Fibroblast of skin of back (primary cell): ENCODE data around the gene MTG2.
A peak's percentile ranks its signal among the peaks of the same experiment; 100 is the strongest.

Experiments
- DNase-seq: peaks from one replicate; pipeline ENCODE4 v3.0.0-alpha.2; 2013

The MTG2 gene

DNA sequence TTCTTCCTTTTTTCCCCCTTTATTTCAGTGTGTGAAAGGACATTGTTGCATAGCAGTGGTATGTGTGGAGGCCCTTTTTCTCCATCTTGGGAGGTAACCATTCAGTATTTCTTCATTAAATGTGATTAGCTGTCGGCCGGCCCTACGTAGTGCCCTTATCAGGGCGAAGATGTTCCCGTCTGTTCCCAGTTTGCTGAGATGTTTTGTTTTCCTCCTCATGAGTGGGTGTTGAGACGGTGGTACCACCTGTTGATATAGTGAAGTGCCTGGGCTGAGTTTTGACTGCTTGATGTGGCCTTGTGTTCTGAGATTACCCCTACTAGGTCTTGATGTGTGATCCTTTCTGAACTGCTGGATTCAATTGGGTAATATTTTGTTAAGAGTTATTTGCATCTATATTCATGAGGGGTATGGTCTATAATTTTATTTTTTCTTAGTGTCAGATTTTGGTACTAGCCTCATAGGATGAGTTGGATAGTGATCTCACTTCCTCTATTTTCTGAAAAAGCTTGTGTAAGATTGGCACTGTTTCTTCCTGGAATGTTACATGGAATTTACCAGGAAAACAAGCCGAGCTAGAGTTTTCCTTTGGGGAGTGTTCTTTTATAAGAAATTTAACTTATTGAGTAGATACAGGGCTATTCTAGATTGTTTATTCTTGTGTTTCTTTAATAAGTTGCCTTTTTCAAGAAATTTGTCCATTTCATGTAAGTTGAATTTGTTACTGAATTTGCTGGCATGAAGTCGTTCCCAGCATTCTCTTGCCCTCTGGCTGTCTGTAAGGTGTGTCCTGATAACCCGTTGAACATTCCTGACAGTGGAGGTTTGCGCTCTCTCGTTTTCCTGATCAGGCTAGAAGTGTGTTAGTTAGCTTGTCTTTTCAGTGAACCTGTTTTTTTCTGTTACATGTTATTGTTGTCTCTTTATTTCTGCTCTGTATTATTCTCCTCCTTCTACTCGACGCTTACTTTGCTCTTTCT, 4.3 kb downstream of the MTG2 start:
- DNase-seq = peak; percentile 37

DNA sequence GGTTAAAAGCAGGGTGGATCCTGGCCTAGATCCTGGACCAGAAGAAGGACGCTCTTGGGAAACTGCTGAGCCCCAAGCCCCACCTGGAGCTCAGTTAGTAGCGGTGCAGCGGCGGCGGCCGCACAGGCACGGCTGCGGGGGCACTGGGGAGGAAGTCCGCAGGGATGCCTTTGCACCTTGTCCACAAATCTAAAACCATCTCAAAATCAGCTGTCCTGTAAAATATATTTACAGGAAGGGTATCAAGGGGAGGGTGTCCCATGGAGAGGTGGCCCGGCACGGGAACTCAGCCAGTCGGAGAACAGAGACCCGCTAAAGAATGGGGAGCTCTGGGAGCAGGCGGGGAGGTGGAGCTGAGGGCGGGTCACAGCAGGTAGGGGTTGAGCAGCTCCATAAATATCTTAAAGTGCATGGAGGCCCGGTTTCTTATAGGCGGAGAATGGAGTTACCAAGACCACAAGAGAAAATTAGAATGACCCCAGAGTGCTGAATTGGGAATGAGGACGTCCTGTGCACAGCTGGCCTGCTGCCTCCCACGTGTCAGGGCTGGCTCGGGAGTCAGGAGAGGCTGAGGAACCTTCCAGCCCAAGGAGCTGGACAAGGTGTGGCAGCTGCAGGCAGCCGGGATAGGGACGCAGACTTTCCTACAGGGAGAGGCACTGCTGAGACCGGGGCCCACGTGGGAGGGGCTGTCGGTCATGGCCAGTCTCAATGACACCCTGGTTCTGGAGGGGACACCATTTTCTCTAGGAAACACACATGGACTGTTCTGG, 8.0 kb downstream of the MTG2 start:
- no peak for DNase-seq

DNA sequence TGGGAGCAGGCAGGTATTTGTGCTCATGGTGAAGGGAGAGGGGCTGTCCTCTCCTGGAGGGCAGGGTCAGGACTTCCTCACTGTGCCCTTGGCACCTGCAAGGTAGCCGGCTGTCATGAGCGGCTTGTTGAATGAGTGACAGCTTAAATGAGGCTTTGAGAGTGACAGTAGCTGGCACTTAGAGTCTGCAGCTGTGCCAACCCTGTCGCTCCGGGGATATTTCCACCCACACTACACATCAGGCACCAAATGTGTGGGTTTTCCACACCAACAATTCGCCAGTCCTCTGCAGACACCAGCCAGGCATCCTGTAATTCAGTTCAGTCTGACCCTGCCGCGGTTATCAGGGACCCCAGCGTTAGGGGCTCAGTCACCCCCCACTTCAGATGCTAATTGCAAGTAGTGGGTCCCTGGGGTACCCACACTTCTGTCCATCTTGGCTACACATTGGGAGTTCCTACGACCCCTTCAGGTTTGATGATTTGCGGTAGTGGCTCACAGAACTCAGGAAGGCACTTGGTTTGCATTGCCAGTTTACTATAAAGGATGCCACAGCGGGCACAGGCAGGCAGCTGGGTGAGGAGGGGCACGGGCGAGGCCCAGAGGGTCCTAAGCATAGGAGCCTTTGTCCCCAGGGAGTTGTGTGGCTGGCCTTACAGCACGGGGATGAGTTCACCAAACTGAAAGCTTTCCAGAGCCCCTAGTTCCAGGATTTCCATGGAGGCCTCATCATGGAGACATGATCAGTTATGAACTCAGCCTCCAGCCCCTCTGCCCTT, 9.1 kb downstream of the MTG2 start:
- no peak for DNase-seq

DNA sequence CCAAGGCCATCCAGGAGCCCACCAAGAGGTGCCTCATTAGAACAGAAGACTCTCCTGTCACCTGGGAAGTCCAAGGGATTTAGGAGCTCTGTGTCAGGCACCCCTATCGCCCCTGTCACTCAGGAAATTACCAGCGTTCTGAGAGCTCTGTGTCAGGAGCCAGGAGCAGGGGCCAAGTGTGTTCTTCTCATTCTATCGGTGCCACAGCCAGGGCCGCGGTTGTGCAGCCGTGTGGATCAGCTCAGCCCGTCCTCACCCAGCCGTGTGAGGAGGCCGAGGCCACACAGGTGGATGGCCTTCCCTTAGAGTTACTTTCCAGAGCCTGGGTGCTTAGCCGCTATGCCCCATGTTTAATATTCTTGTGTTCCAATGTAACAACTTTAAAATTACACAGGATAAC, 9.8 kb downstream of the MTG2 start:
- no peak for DNase-seq

DNA sequence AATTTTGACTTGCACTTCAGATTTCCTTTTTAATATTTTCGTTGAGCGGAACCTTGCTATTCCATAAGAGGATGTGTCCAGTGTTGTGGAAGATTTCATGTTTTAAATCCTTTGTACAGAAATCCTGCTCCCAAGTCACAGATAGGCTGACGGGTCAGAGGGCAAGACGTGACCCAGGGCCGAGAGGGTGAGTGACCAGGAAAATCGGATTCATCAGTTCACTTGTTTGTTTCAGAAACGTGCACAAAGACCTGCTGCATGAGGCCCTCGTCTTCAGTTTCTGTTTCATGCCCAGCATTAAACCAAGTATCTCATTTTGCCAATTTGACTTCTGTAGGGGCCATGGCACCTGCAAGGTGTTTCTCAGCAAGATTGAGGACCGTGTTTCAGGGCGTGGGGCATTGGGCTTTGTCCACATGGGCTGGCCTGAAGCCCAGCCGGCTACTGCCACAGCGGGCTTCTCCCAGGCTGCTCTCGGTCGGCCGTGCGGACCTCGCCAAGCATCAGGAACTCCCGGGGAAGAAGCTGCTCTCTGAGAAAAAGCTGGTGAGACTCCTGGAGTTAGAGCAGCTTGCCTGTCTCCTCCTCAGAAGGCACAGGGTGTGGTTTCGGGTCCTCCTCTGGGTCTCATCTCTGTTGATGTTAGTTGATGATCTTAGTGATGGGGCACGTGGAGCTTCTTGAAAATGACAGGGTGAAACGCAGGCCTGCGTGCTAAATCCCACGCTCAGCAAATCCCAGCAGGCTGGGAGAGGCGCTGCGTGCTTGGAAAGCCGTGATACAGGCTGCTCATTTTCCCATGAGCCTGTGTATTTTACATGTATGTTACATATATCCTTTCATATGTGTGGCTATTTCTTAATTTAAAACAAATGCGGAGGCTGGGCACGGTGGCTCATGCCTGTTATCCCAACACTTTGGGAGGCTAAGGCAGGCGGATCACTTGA, 10.5 kb downstream of the MTG2 start:
- no peak for DNase-seq

DNA sequence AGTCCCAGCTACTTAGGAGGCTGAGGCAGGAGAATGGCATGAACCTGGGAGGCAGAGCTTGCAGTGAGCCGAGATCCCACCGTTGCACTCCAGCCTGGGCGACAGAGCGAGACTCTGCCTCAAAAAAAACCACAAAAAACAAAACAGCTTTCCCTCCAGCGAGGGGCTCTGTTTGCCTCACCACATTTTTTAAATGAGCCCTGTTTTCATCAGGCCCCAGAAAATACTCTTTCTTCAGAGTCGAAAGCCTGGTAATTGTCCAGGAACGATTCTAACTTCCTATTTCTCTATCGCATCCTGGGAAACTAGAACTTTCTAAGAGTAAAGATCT, 12.2 kb downstream of the MTG2 start:
- DNase-seq = no peak

DNA sequence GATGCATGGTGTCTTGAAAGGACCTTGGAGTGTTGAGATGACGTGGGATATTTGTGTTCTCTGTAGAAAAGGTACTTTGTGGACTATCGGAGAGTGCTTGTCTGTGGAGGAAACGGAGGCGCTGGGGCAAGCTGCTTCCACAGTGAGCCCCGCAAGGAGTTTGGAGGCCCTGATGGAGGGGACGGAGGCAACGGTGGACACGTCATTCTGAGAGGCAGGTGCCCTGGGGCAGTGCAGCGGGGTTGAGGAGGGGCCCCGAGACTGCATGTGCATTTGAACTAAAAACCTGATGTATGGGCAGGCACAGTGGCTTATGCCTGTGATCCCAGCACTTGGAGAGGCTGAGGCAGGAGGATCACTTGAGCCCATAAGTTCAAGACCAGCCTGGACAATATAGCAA, 12.9 kb downstream of the MTG2 start:
- DNase-seq = no peak

DNA sequence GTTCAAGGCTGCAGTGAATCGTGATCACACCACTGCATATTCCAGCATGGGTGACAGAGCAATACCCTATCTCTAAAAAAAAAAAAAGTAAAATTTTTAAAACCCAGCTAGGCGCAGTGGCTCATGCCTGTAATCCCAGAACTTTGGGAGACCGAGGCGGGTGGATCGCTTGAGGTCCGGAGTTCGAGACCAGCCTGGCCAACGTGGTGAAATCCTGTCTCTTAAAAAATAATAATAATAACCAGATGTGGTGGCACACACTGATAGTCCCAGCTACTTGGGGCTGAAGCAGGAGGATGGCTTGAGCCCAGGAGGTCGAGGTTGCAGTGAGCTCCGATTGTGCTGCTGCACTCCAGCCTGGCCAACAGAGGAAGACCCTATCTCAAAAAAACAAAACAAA, 13.5 kb downstream of the MTG2 start:
- DNase-seq = no peak

DNA sequence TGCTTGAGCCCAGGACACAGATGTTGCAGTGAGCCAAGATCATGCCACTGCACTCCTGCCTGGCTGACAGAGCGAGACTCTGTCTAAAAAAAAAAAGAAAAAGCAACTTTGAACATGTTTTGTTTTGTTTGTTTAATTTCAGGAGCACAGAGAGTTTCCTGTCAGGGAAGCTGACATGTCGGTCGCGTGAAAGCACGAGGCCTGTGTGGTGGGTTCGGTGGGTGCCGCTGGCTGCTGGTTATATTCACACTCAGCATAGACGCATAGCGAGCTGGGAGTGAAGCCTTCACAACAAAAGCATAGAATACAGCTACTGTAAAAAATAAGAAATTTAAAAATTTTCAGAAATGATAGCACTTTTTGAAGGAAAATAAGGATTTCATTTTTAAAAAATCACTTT, 14.5 kb downstream of the MTG2 start:
- no peak for DNase-seq

DNA sequence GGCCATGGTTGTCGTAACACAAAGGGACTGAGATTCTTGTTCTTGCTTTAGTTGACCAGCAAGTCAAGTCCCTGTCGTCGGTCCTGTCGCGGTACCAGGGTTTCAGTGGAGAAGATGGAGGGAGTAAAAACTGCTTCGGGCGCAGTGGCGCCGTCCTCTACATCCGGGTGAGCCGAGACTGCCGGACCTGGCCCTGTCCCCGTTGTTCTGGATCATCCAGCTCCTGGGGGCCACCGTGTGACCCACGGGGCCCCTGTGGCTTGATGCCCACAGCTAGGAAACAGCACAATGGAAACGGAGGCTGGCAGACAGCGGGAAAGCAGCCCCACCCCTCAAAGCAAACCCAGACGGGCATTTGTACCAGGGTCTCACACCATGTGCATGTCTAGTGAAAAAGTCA, 15.0 kb downstream of the MTG2 start:
- DNase-seq = no peak

DNA sequence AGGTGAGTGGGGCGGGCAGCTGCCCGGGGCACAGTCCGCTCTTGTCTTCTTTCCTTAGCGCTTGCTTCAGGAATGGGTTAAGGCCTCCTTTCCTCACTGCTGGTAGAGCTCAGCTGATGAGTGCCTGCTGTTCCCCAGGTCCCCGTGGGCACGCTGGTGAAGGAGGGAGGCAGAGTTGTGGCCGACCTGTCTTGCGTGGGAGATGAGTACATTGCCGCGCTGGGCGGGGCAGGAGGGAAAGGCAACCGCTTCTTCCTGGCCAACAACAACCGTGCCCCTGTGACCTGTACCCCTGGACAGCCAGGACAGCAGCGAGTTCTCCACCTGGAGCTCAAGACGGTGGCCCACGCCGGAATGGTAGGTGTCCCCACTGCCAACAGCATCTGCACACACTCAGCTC, 15.7 kb downstream of the MTG2 start:
- DNase-seq = no peak

DNA sequence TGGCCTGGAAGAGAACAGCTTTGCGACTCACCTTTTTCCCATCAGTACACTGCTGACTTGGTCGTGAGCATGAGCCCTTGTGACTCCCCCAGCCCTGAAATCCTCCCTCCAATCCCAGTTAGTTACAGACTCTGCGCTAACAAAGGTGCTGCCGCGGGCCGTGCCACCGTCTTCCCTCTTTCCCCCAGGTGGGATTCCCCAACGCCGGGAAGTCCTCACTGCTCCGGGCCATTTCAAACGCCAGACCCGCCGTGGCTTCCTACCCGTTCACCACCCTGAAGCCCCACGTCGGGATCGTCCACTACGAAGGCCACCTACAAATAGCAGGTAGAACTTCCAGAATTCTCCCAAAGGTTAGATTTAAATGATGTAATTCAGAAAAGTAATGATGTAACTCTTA, 16.1 kb downstream of the MTG2 start:
- DNase-seq = no peak

DNA sequence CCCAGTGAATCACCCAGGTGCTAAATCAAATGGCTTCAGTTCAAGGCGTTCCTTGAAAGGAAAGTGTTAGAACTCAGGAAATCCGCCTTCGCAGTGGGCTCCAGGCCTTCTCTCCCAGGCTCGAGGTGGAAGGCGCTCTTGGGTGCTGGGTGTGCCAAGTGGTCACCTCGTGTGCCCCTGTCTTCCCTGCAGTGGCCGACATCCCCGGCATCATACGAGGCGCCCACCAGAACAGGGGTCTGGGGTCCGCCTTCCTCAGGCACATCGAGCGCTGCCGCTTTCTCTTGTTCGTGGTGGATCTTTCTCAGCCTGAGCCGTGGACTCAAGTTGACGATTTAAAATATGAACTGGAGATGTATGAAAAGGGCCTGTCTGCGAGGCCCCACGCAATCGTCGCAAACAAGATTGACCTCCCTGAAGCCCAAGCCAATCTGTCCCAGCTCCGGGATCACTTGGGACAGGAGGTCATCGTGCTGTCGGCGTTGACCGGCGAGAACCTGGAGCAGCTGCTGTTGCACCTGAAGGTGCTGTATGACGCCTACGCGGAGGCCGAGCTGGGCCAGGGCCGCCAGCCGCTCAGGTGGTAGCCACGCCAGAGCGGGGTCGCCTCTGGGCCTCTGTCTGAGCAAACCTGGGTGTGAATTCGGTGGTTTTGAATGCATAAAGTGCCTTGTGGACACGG, 17.8 kb downstream of the MTG2 start:
- no peak for DNase-seq

DNA sequence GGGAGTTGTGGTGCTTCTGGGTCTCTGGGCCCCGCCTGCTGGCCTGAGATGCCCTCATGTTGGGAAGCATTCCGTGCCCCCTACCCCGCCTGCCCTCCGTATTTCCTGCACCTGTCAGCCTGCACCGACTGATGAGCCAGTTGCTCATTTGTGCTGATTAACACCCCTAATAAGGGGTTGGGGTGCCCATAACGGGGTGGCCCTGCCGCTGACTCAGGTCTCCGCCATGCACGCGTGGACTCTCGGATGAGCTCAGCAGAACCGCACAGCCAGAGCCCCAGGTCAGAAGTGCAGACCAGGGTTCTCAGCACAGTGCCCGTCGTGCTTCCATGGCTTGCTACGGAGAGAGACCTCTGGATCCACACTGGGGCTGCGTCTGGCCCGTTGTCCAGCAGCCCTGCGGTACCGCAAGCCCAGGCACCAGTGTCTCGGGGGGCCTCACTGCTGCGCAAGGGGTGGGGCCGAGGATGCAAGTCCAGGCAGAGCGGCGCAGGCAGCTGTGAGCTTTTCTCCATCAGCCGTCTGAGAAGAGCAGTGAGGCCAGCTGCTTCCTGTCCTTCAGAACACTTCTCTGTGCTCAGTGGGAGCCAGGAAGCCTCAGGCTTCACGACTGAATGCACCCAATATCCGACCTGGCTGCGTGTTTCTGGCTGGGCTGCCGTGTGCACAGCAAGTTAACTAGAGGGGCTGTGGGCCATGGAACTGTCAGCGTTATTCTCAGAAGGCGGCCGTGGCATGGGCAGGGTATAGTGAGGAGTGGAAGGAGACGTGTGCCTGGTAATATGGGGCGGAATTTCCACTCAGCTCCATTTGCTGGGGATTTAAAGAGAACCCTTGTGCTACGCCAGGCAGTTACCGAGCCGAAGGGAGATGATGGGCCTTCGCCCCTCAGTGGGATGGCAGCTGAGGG, 18.6 kb downstream of the MTG2 start:
- no peak for DNase-seq

DNA sequence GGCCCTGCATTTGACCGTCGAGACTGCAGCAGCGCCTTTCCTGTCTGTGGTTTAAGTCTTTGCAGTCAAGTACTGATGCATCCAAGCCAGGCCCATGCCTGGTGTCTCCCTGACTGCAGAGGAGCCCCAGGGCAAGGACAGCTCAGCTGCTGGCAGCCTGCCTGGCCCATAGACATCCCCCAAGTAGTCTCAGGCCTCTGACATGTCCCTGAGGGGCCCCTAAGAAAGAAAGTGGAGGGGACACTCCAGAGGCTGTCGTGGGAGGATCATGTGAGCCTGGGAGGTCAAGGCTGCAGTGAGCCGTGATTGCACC, 19.2 kb downstream of the MTG2 start:
- DNase-seq = peak; percentile 28

DNA sequence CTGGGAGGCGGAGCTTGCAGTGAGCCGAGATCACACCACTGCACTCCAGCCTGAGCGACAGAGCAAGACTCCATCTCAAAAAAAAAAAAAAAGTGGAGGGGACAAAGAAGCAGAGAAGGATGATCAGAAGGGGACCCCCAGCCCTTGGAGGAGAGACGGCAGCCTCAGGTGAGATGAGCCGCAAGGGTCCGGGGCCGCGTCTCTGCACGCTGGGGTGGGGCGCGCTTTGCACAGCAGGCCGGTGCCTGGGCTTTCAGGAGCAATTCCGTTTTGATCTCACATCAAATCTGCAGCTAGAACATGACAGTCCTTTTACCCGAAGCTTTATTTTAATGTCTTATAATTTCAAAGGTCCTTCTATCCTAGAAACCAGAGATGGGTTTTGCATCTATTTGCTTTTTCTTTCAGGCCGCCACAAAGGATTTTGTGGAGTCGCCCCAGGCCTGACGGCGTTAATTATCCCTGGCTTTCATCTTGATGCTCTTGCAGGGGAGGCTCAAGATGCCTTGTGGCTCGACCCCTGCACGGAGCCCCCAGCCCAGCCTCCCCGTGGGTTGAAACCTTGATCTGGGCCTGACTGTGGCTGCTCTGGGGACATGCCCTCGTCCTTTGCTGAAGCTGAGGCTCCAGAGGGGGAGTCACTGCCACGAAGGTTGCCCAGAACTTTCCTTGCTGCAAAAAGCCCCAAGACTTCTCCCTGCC, 20.0 kb downstream of the MTG2 start:
- DNase-seq = no peak

DNA sequence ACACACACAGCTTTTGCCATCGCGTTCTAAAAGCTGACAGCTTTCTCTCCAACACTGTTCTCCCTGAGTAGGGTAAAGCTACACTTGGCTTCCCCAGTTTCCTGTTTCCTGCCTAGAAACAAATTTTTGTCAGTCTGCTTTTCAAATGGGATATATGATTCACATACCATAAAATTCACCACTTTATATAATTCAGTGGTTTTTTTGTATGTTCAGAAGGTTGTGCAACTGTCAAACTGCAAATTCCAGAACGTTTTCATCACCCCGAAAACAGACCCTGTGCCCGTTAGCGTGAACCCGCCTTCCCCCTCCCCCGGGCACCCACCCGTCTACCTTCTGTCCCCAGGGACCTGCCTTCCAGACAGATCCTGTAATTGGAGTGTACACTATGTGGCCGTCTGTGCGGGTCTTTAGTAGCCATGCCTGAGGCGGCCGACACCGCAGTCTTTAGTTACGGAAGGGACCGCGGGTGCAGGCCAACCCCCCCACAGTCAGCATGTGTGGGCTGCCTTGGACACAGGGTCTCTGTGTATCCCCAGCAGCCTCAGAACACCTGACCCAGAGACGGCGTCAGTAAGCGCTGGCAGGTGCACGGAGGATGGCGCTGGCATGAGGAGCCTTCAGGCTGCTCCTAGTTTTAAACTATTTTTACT, 20.7 kb downstream of the MTG2 start:
- peak; percentile 60 for DNase-seq

DNA sequence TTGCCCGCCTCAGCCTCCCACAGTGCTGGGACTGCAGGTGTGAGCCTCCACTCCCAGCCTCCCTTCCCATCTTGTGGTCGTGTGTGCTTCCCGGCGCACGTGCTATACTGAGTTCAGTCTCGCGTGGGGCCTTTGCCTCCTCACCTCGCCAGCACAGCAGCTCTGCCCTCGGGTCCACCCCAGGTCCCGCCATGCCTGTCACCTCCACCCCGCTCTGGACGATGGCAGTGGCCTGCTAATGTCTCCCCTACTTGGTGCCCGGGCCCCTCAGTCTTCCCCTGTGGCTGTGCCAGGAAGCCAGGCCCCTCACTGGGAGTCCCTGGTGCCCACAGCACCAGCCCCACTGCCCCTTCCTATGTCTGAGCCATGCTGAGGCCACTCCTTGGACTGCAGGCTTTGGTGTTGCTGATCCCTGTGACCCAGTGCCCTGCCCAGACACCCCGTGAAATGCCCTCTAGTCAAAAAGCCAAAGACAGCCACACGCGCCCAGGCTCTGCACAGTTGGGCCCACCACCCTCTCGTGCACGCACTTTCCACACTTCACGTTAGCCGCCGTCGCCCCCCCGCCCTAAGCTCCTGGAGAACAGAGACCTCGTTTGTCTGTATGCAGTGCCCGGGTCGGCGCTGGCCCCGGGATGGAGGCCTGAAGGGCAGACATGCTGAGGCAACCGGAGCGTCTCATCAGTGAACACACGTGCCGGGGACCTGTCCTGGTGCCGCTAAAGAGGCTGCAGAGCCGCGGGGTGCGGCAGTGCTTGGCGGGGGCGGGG, 23.0 kb downstream of the MTG2 start:
- DNase-seq = no peak

DNA sequence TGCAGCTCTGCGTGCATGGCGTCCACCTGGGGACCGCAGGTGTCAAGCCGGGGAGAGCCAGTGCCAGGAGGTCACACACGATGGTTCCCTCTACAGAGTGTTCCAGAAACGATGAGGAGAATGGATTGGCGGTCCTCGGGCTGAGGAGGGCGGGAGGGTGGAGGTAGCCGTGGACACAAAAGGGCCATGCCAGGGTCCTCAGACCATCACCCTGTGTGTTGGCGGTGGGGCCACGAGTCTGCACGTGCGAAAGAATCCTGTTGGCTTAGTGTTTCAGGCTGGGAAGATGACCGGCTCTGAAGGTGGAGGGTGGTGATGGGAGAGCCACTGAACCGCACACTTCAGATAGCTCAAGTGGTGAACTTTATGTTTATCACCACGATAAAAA, 23.6 kb downstream of the MTG2 start:
- DNase-seq = no peak
